ENCODE results near the gene RPP40. TPM values are rescaled to one million over a fixed set of nuclear protein-coding genes. Genes with fewer than 3 reads are reported as not detected.

Gene RPP40
- total RNA-seq (1 to 10 TPM in 3 of 5 donors, not detected in 2; 3.3 to 5.3 (median 4.5) TPM), polyA plus RNA-seq (1 to 10 TPM; 4.2 to 7.3 (median 6.0) TPM)
- long read RNA-seq, donor 1, partial matches to known transcripts = 0 of 1 reads
- long read RNA-seq, donor 1, other reads (novel, unspliced or antisense) = 0 of 1 reads
- long read RNA-seq, donor 2, partial matches to known transcripts = 0 of 1 reads
- long read RNA-seq, donor 2, other reads (novel, unspliced or antisense) = 0 of 1 reads
- long read RNA-seq, donor 3 = 0 reads
- long read RNA-seq, donor 4 = 0 reads
- long read RNA-seq, donor 5, partial matches to known transcripts = 0 of 4 reads
- long read RNA-seq, donor 5, other reads (novel, unspliced or antisense) = 0 of 4 reads
- long read RNA-seq, donor 6, transcript RPP40-202 (8 exons, 1,483 nt) = major isoform, 9 of 11 reads
- long read RNA-seq, donor 6, partial matches to known transcripts = 0 of 11 reads
- long read RNA-seq, donor 6, other reads (novel, unspliced or antisense) = 0 of 11 reads
- long read RNA-seq, donor 7, transcript RPP40-202 (8 exons, 1,483 nt) = major isoform, 6 of 6 reads
- long read RNA-seq, donor 7, partial matches to known transcripts = 0 of 6 reads
- long read RNA-seq, donor 7, other reads (novel, unspliced or antisense) = 0 of 6 reads
- long read RNA-seq, donor 8, partial matches to known transcripts = 0 of 2 reads
- long read RNA-seq, donor 8, other reads (novel, unspliced or antisense) = 0 of 2 reads
- long read RNA-seq, donor 9, partial matches to known transcripts = 0 of 2 reads
- long read RNA-seq, donor 9, other reads (novel, unspliced or antisense) = 0 of 2 reads
- long read RNA-seq, donor 10, partial matches to known transcripts = 0 of 1 reads
- long read RNA-seq, donor 10, other reads (novel, unspliced or antisense) = 0 of 1 reads

- no peaks in the 10 kb centered on the region for H3K9me3 ChIP-seq
- H3K27ac ChIP-seq = peak within 1 kb of the TSS; percentile 82 to 91 (median 84)
- 0 to 1% (median 0%) methylated on average over 12 to 64 of the region's 64 CpGs for WGBS, 5 donors
- intact Hi-C loops (cut with DNase I; ENCODE audit: low total_unique reads) = no loop called here
- H3K27me3 ChIP-seq = no peaks in the 10 kb centered on the region
- peaks cover 5 to 25% (median 22%) of the 10 kb centered on the region in 4 donors for H3K36me3 ChIP-seq
- H3K4me1 ChIP-seq = peaks cover 0 to 11% (median 7%) of the 10 kb centered on the region in 4 donors
- peak in 1 of 3 donors; percentile 19 for TF ChIP-seq POLR2AphosphoS5 (IDR thresholded peaks at IDR 0.05)
- TF ChIP-seq POLR2A (IDR thresholded peaks at IDR 0.05) = no peak
- TF ChIP-seq CTCF (IDR thresholded peaks at IDR 0.05) = peak in 5 of 7 experiments; percentile 64 to 92 (median 77)
- TF ChIP-seq EP300 (IDR thresholded peaks at IDR 0.05) = no peak
- H3K4me3 ChIP-seq = peak within 1 kb of the TSS; percentile 59 to 82 (median 69)
- peak; percentile 97 to 99 for DNase-seq
These were observed at the start of gene RPP40 for GRCh38 chr6:5003604-5004372. RPP40 (minus strand) TSS chr6:5004037; CDS start chr6:5004002, 35 bp downstream.

- Histone ChIP-seq H3K27me3 (no peaks in the 10 kb centered on the region), H3K9me3 (peaks cover 0 to 27% (median 14%) of the 10 kb centered on the region in 4 donors), H3K27ac (no peak overlapping the region), H3K36me3 (no peaks in the 10 kb centered on the region), H3K4me3 (no peak overlapping the region), H3K4me1 (no peaks in the 10 kb centered on the region)
- intact Hi-C loops (cut with DNase I; ENCODE audit: low total_unique reads) = no loop called here
- no peak for TF ChIP-seq POLR2AphosphoS5 (IDR thresholded peaks at IDR 0.05)
- no peak for TF ChIP-seq EP300 (IDR thresholded peaks at IDR 0.05)
- TF ChIP-seq CTCF (IDR thresholded peaks at IDR 0.05) = no peak
- TF ChIP-seq POLR2A (IDR thresholded peaks at IDR 0.05) = no peak
- DNase-seq = peak in 1 of 2 donors; percentile 46
These were observed 49.2 kb upstream of the RPP40 start for GRCh38 chr6:5053038-5053437.

- peaks cover 0 to 27% (median 14%) of the 10 kb centered on the region in 4 donors for H3K9me3 ChIP-seq
- H3K4me1 ChIP-seq = no peaks in the 10 kb centered on the region
- WGBS, 5 donors = 78 to 98% (median 91%) methylated on average over 1 of the region's 1 CpG
- intact Hi-C loops (cut with DNase I; ENCODE audit: low total_unique reads) = no loop called here
- DNase-seq = no peak
- TF ChIP-seq POLR2A (IDR thresholded peaks at IDR 0.05) (no peak), POLR2AphosphoS5 (IDR thresholded peaks at IDR 0.05) (no peak), EP300 (IDR thresholded peaks at IDR 0.05) (no peak), CTCF (IDR thresholded peaks at IDR 0.05) (no peak)
- no peak overlapping the region for H3K27ac ChIP-seq
- no peaks in the 10 kb centered on the region for H3K27me3 ChIP-seq
- no peak overlapping the region for H3K4me3 ChIP-seq
- H3K36me3 ChIP-seq = no peaks in the 10 kb centered on the region
These were observed 47.6 kb upstream of the RPP40 start for GRCh38 chr6:5051394-5051793.

GRCh38 chr6:5050009-5050408 is 46.2 kb upstream of the RPP40 start:
- no peaks in the 10 kb centered on the region for H3K4me1 ChIP-seq
- 91 to 100% (median 95%) methylated on average over 2 of the region's 2 CpGs for WGBS, 5 donors
- no peak overlapping the region for H3K4me3 ChIP-seq
- H3K27ac ChIP-seq = no peak overlapping the region
- TF ChIP-seq EP300 (IDR thresholded peaks at IDR 0.05) (no peak), CTCF (IDR thresholded peaks at IDR 0.05) (no peak), POLR2AphosphoS5 (IDR thresholded peaks at IDR 0.05) (no peak), POLR2A (IDR thresholded peaks at IDR 0.05) (no peak)
- no peaks in the 10 kb centered on the region for H3K27me3 ChIP-seq
- intact Hi-C loops (cut with DNase I; ENCODE audit: low total_unique reads) = no loop called here
- H3K36me3 ChIP-seq = no peaks in the 10 kb centered on the region
- no peak for DNase-seq
- H3K9me3 ChIP-seq = peaks cover 0 to 27% (median 14%) of the 10 kb centered on the region in 4 donors

Data from stomach (tissue), 19 donors.